HG03064 (cell line): ENCODE results near the gene TBX10.
"Not testable (repeated sequence)": the region's sequence is repeated elsewhere in the genome, so short reads cannot be mapped to it uniquely, and the experiment has no call there.

Experiments
- ATAC-seq: cut with Tn5 transposase; IDR thresholded peaks from one replicate; pipeline ENCODE4 v1.9.1; 2021; ENCODE audit warnings: low read depth; ENCODE audit not compliant: unreplicated experiment

Gene TBX10

GRCh38 chr11:67646535-67647336, 7.2 kb upstream of the TBX10 start:
- no peak for ATAC-seq

- no peak for ATAC-seq
These were observed 6.2 kb upstream of the TBX10 start for GRCh38 chr11:67645521-67646461.

GRCh38 chr11:67644472-67645418, 5.2 kb upstream of the TBX10 start:
- no peak for ATAC-seq

- no peak for ATAC-seq
These were observed 4.5 kb upstream of the TBX10 start for GRCh38 chr11:67644042-67644441.

- no peak for ATAC-seq
These were observed 2.9 kb upstream of the TBX10 start for GRCh38 chr11:67642173-67643120.

GRCh38 chr11:67641338-67642172, 2.0 kb upstream of the TBX10 start:
- ATAC-seq = no peak

- no peak for ATAC-seq
These were observed 1.3 kb upstream of the TBX10 start for GRCh38 chr11:67640758-67641337.

- no peak for ATAC-seq
These were observed 626 bp upstream of the TBX10 start for GRCh38 chr11:67640021-67640757.

GRCh38 chr11:67638535-67639437, 777 bp downstream of the TBX10 start:
- ATAC-seq = no peak

- not testable (repeated sequence) for ATAC-seq
These were observed 2.1 kb downstream of the TBX10 start for GRCh38 chr11:67637441-67637840.

- ATAC-seq = no peak
These were observed 2.6 kb downstream of the TBX10 start for GRCh38 chr11:67636962-67637361.

GRCh38 chr11:67635231-67635521, 4.4 kb downstream of the TBX10 start:
- no peak for ATAC-seq

- no peak for ATAC-seq
These were observed 5.0 kb downstream of the TBX10 start for GRCh38 chr11:67634366-67635230.

- no peak for ATAC-seq
These were observed 5.7 kb downstream of the TBX10 start for GRCh38 chr11:67633758-67634365.
